Left renal pelvis (tissue), 4 donors: ENCODE data around the gene GAS2L1. TPM values are rescaled to one million over a fixed set of nuclear protein-coding genes. Genes with fewer than 3 reads are reported as not detected.

Source experiments
- polyA plus RNA-seq, 4 donors: library from polyadenylated mRNA; unstranded; fragments of 120-200 nt; gene quantifications; one replicate each; pipeline ENCODE4 v1.2.1, GENCODE V29; 2013; ENCODE audit not compliant: insufficient read length in 4 of 4

The GAS2L1 gene
- polyA plus RNA-seq, 4 donors, result 5.3 to 10.9 (median 7.9) TPM

Other genes starting within 250 kb of the GAS2L1 start
- gene C22orf31, start 244.8 kb upstream of the GAS2L1 start, polyA plus RNA-seq, result 1 to 10 TPM in 3 of 4 donors, under 1 TPM in 1; 0.45 to 1.7 (median 1.1) TPM
- 10 to 100 TPM; 11.8 to 25.9 (median 21.3) TPM for gene KREMEN1, start 233.6 kb upstream of the GAS2L1 start, polyA plus RNA-seq
- 100 to 1,000 TPM in 1 of 4 donors, 10 to 100 TPM in 2, 1 to 10 TPM in 1; 7.7 to 122 (median 66.6) TPM for gene EMID1, start 100.8 kb upstream of the GAS2L1 start, polyA plus RNA-seq
- gene RHBDD3, start 38.7 kb upstream of the GAS2L1 start, polyA plus RNA-seq, result 10 to 100 TPM; 22.5 to 40.3 (median 26.3) TPM
- 100 to 1,000 TPM; 240 to 371 (median 332) TPM for gene EWSR1, start 38.4 kb upstream of the GAS2L1 start, polyA plus RNA-seq
- gene RASL10A, start 9.0 kb downstream of the GAS2L1 start, polyA plus RNA-seq, result under 1 TPM; 0.33 to 0.63 (median 0.45) TPM
- gene AP1B1, start 81.9 kb downstream of the GAS2L1 start, polyA plus RNA-seq, result 10 to 100 TPM; 29.0 to 48.7 (median 42.6) TPM
- 1 to 10 TPM in 3 of 4 donors, under 1 TPM in 1; 0.89 to 1.8 (median 1.3) TPM for gene RFPL1, start 131.9 kb downstream of the GAS2L1 start, polyA plus RNA-seq
- gene NEFH, start 173.6 kb downstream of the GAS2L1 start, polyA plus RNA-seq, result 10 to 100 TPM in 1 of 4 donors, 1 to 10 TPM in 3; 9.4 to 13.9 (median 9.5) TPM
- gene THOC5, start 247.1 kb downstream of the GAS2L1 start, polyA plus RNA-seq, result 10 to 100 TPM; 22.9 to 34.2 (median 29.0) TPM